OCI-LY3 (cell line): ENCODE data around the gene SFXN1.

Experiments used
- EZH2phosphoT487 ChIP-seq: fragments of 200-600 bp; shearing (Covaris generic); IDR thresholded peaks from 2 replicates; pipeline ENCODE4 v1.6.1; 2018; ENCODE audit warnings: antibody characterized with exemption, mixed run types, low read depth
- TF ChIP-seq, protein P1 (sequence below): fragments of 200-600, 300-600 bp; sonication (generic); IDR thresholded peaks from 2 replicates; pipeline ENCODE4 v1.5.1; 2014; ENCODE audit warnings: antibody characterized with exemption, low read length, low read depth

DNA sequence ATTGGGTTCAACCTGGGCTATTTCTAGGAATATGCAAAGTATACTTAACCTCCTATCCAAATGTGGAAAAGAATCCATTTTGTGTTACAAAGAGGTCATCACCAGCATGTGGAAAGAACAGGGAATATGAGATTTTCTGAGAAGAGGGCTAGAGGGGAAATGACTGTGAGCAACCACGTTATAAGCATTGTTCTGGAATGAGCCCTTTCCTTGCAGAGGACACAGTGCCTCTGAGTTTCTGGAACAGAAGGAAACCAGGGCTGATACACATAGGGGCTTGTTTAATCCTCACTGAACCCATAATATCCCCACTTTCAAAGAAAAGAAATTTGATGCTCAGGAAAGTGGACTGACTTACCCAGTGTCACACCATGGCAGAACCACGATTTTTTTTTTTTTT, 53.0 kb downstream of the SFXN1 start:
- TF ChIP-seq, protein P1, sequence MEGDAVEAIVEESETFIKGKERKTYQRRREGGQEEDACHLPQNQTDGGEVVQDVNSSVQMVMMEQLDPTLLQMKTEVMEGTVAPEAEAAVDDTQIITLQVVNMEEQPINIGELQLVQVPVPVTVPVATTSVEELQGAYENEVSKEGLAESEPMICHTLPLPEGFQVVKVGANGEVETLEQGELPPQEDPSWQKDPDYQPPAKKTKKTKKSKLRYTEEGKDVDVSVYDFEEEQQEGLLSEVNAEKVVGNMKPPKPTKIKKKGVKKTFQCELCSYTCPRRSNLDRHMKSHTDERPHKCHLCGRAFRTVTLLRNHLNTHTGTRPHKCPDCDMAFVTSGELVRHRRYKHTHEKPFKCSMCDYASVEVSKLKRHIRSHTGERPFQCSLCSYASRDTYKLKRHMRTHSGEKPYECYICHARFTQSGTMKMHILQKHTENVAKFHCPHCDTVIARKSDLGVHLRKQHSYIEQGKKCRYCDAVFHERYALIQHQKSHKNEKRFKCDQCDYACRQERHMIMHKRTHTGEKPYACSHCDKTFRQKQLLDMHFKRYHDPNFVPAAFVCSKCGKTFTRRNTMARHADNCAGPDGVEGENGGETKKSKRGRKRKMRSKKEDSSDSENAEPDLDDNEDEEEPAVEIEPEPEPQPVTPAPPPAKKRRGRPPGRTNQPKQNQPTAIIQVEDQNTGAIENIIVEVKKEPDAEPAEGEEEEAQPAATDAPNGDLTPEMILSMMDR = no peak
- no peak for TF ChIP-seq EZH2phosphoT487
